K562 (cell line): Measurements from ENCODE around the gene MYCBP. TPM values are rescaled to one million over a fixed set of nuclear protein-coding genes. Genes with fewer than 3 reads are reported as not detected.

Experiments
- CBX1 ChIP-seq: sonication (generic); IDR thresholded peaks from 2 replicates; pipeline ENCODE4 v1.6.1; 2016; ENCODE audit warnings: antibody characterized with exemption, low read depth, mild to moderate bottlenecking
- CREB1 ChIP-seq, 2 experiments: sonication (generic) in 1 of 2; formaldehyde crosslinking in 1 of 2; IDR thresholded peaks; 2 replicates each; pipeline versions ENCODE4 v1.6.1 to v1.8.0; 2012 to 2022; ENCODE audit warnings: inconsistent platforms in 1 of 2, mild to moderate bottlenecking in 1 of 2, missing genetic modification reagents in 1 of 2, moderate library complexity in 1 of 2
- CREBBP ChIP-seq: IDR thresholded peaks from one replicate; pipeline ENCODE4 v1.6.1; 2012; ENCODE audit warnings: low read depth, mild to moderate bottlenecking, control low read depth, inconsistent platforms, low read length
- HDAC3 ChIP-seq: fragments of 450-650 bp; IDR thresholded peaks from 2 replicates; pipeline ENCODE4 v1.6.1; 2018; ENCODE audit warnings: borderline replicate concordance, mild to moderate bottlenecking, moderate library complexity; ENCODE audit not compliant: partially characterized antibody
- HNRNPLL ChIP-seq: fragments of 200-400 bp; formaldehyde crosslinking; IDR thresholded peaks from 2 replicates; pipeline ENCODE4 v1.6.1; 2017; ENCODE audit warnings: low read length, low read depth, mild to moderate bottlenecking; ENCODE audit not compliant: poor library complexity, severe bottlenecking
- NEUROD1 ChIP-seq: fragments of 150-350 bp; IDR thresholded peaks from 2 replicates; pipeline ENCODE4 v1.6.1; 2014; ENCODE audit warnings: borderline replicate concordance, low read length, low read depth; ENCODE audit not compliant: partially characterized antibody
- PCBP1 ChIP-seq: fragments of 200-400 bp; formaldehyde crosslinking; IDR thresholded peaks from 2 replicates; pipeline ENCODE4 v1.6.1; 2018; ENCODE audit warnings: mild to moderate bottlenecking, low read depth, low read length; ENCODE audit not compliant: poor library complexity, severe bottlenecking
- SIN3A ChIP-seq, 2 experiments: fragments of 150-350 bp in 1 of 2; IDR thresholded peaks; 2 replicates each; pipeline ENCODE4 v1.6.1; 2011 to 2016; ENCODE audit warnings: borderline replicate concordance in 2 of 2, low read depth in 2 of 2, low read length in 2 of 2, mild to moderate bottlenecking in 2 of 2, moderate library complexity in 2 of 2; ENCODE audit not compliant: control insufficient read depth in 1 of 2
- SREBF1 ChIP-seq: fragments of 150-350 bp; IDR thresholded peaks from 2 replicates; pipeline ENCODE4 v1.6.1; 2014; ENCODE audit warnings: antibody characterized with exemption, low read depth, low read length, borderline replicate concordance
- ZNF766 ChIP-seq: fragments of 200-800 bp; sonication (Bioruptor generic); conservative IDR thresholded peaks from 2 replicates; pipeline ENCODE4 v1.6.1; 2016; ENCODE audit warnings: missing genetic modification characterization, missing compliant biosample characterization
- ZNF77 ChIP-seq: fragments of 250-450 bp; sonication (Bioruptor Pico); IDR thresholded peaks from 2 replicates; pipeline ENCODE4 v1.5.0; 2020
- polyA plus RNA-seq, 8 experiments: library from polyadenylated mRNA; depleted of rRNA in 4 of 8; stranded (reverse) in 5 of 8; unstranded in 3 of 8; fragments of >200 nt; fragmentation: Nextera tagmentation in 2 of 8; fragmentation: Illumina TruSeq in 1 of 8; extraction: Ambion mirVana in 2 of 8; extraction: Trizol in 1 of 8; gene quantifications; 2 replicates each; pipeline versions ENCODE4 v1.2.1 to v1.2.3, GENCODE V29; 2011 to 2014; ENCODE audit warnings: inconsistent platforms in 1 of 8, missing spikeins in 1 of 8
- total RNA-seq, 7 experiments: library from RNA; depleted of rRNA in 6 of 7; stranded (reverse); fragments of >200 nt in 6 of 7; fragmentation: Illumina TruSeq in 2 of 7; extraction: Trizol in 2 of 7; gene quantifications; 2 replicates each; pipeline versions ENCODE4 v1.2.1 to v1.2.3, GENCODE V29; 2011 to 2021; ENCODE audit warnings: low replicate concordance in 1 of 7
- TF ChIP-seq, protein P1 (sequence below): fragments of 450-650 bp; IDR thresholded peaks from 2 replicates; pipeline ENCODE4 v1.6.1; 2018; ENCODE audit warnings: mild to moderate bottlenecking, low read depth; ENCODE audit not compliant: partially characterized antibody
- TF ChIP-seq, protein P2 (sequence below): sonication (generic); formaldehyde crosslinking; IDR thresholded peaks from 2 replicates; pipeline ENCODE4 v1.8.0; 2022; ENCODE audit warnings: missing genetic modification reagents, mild to moderate bottlenecking, borderline replicate concordance
- TF ChIP-seq, protein P3 (sequence below): sonication (generic); formaldehyde crosslinking; IDR thresholded peaks from 2 replicates; pipeline ENCODE4 v1.8.1; 2023; ENCODE audit warnings: mild to moderate bottlenecking, missing genetic modification reagents

Gene MYCBP
- total and polyA plus RNA-seq, 9 of the 15 experiments (the other 6 are each of a cell fraction or from before 2014, with no cell fraction given) = 32.3 to 253 (median 72.9) TPM

DNA sequence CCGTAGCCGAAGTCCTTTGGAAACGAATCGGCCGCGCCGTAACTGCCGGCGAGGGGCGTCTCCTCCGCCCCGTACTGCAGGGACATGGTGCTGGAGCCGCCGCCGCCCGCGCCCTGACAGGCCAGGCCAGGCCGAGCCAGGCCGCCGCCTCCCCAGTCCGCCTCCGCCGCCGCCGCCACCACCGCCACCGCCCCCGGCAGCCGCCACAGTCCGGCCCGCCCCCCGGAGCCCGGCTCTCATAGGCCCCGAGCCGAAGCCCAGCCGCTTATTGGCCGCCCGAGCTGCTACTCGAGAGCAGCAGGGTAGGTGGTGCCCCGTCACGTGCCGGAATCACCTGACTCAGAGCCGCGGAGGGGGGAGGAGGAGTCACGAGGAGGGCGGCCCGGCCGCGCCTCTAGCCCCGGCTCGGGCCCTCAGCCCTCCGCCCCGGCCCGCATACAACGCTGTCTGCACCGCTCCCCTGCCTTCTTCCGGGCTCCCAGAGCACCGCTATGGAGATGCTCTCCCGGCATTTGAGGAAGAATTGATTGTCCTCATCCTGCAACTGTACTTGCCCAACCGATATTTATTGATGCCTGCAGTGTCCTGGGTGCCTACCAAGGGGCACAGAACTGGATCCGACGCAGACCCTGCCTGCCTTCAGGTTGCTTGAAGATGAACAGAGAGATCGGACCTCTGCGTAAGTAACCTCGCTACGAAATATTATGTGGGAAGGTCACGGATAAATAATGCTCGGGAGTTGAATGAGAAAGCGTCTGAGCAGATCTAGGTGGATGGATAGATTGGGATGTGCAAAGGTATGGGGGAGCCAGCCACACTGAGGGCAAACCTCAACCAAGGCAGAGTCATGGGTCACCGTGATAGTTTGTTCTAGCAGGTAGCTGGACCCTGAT is 13.3 kb downstream of the MYCBP start, which contains the start of gene RRAGC (continued):
- TF ChIP-seq NEUROD1 = peak; percentile 75
- TF ChIP-seq SIN3A (IDR thresholded peaks at IDR 0.05; ENCODE audit: borderline replicate concordance in 2 of 2, control insufficient read depth in 1 of 2, low read depth in 2 of 2, low read length in 2 of 2) = peak in 1 of 2 experiments; percentile 95; a peak in 3 of 4 replicates
- peak; percentile 72 for TF ChIP-seq HNRNPLL
- TF ChIP-seq SREBF1 = peak; percentile 98
- peak; percentile 77; the same call in 1 of the 2 replicates for TF ChIP-seq CBX1
- TF ChIP-seq, protein P1, sequence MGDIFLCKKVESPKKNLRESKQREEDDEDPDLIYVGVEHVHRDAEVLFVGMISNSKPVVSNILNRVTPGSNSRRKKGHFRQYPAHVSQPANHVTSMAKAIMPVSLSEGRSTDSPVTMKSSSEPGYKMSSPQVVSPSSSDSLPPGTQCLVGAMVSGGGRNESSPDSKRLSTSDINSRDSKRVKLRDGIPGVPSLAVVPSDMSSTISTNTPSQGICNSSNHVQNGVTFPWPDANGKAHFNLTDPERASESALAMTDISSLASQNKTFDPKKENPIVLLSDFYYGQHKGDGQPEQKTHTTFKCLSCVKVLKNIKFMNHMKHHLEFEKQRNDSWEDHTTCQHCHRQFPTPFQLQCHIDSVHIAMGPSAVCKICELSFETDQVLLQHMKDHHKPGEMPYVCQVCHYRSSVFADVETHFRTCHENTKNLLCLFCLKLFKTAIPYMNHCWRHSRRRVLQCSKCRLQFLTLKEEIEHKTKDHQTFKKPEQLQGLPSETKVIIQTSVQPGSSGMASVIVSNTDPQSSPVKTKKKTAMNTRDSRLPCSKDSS = no peak
- TF ChIP-seq CREBBP = no peak
- no peak for TF ChIP-seq CREB1 (IDR thresholded peaks at IDR 0.05)
- TF ChIP-seq CREB1 (CRISPR knock-in tag; IDR thresholded peaks at IDR 0.05) = peak; percentile 54; the same call in 1 of the 2 replicates
- TF ChIP-seq ZNF77 (CRISPR knock-in tag) = no peak
- TF ChIP-seq, protein P2, sequence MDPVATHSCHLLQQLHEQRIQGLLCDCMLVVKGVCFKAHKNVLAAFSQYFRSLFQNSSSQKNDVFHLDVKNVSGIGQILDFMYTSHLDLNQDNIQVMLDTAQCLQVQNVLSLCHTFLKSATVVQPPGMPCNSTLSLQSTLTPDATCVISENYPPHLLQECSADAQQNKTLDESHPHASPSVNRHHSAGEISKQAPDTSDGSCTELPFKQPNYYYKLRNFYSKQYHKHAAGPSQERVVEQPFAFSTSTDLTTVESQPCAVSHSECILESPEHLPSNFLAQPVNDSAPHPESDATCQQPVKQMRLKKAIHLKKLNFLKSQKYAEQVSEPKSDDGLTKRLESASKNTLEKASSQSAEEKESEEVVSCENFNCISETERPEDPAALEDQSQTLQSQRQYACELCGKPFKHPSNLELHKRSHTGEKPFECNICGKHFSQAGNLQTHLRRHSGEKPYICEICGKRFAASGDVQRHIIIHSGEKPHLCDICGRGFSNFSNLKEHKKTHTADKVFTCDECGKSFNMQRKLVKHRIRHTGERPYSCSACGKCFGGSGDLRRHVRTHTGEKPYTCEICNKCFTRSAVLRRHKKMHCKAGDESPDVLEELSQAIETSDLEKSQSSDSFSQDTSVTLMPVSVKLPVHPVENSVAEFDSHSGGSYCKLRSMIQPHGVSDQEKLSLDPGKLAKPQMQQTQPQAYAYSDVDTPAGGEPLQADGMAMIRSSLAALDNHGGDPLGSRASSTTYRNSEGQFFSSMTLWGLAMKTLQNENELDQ (CRISPR knock-in tag) = no peak
- TF ChIP-seq, protein P3, sequence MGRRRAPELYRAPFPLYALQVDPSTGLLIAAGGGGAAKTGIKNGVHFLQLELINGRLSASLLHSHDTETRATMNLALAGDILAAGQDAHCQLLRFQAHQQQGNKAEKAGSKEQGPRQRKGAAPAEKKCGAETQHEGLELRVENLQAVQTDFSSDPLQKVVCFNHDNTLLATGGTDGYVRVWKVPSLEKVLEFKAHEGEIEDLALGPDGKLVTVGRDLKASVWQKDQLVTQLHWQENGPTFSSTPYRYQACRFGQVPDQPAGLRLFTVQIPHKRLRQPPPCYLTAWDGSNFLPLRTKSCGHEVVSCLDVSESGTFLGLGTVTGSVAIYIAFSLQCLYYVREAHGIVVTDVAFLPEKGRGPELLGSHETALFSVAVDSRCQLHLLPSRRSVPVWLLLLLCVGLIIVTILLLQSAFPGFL (CRISPR knock-in tag) = no peak
- peak; percentile 40 for TF ChIP-seq PCBP1
- no peak for TF ChIP-seq HDAC3
- no peak for TF ChIP-seq ZNF766
